Suprapubic skin (tissue), 4 donors: ENCODE data around the gene ANKEF1.

Source experiments
- EP300 ChIP-seq: sonication (generic); formaldehyde crosslinking; IDR thresholded peaks from one replicate; pipeline ENCODE4 v1.6.1; 2017; ENCODE audit warnings: antibody characterized with exemption
- POLR2AphosphoS5 ChIP-seq, 3 donors: sonication (generic); formaldehyde crosslinking; IDR thresholded peaks; one replicate each; pipeline ENCODE4 v1.6.1; 2017; ENCODE audit warnings: antibody characterized with exemption in 3 of 3
- TF ChIP-seq, protein P1 (sequence below), 2 donors: fragments of 200-600 bp in 1 of 2; fragments of 450-650 bp in 1 of 2; sonication (generic) in 1 of 2; IDR thresholded peaks; one replicate each; pipeline ENCODE4 v1.5.1; 2016 to 2019; ENCODE audit warnings: antibody characterized with exemption in 2 of 2, mild to moderate bottlenecking in 1 of 2, moderate library complexity in 1 of 2

DNA sequence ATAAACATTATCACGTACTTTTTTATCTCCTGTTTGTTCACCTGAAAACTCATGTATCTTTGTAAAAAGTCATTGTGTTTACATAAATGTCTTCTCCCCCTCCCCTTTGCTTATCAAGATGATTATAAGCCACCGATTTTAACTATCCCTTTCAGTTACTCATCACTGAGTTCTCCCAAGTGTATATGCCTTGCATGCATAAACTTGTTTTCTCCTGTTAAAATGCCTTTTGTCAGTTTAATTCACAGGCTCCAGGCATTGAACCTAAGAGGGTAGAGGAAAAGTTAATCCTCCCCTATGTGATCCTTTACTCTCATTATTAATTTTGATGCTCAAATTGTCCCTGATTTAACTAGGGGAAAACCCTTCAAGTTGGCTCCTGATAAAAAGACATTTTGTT is 24.2 kb downstream of the ANKEF1 start:
- TF ChIP-seq EP300: no peak
- TF ChIP-seq, protein P1, sequence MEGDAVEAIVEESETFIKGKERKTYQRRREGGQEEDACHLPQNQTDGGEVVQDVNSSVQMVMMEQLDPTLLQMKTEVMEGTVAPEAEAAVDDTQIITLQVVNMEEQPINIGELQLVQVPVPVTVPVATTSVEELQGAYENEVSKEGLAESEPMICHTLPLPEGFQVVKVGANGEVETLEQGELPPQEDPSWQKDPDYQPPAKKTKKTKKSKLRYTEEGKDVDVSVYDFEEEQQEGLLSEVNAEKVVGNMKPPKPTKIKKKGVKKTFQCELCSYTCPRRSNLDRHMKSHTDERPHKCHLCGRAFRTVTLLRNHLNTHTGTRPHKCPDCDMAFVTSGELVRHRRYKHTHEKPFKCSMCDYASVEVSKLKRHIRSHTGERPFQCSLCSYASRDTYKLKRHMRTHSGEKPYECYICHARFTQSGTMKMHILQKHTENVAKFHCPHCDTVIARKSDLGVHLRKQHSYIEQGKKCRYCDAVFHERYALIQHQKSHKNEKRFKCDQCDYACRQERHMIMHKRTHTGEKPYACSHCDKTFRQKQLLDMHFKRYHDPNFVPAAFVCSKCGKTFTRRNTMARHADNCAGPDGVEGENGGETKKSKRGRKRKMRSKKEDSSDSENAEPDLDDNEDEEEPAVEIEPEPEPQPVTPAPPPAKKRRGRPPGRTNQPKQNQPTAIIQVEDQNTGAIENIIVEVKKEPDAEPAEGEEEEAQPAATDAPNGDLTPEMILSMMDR (IDR thresholded peaks at IDR 0.05): no peak
- TF ChIP-seq POLR2AphosphoS5 (IDR thresholded peaks at IDR 0.05): no peak
